ENCODE data around the gene GCH1. TPM values are rescaled to one million over a fixed set of nuclear protein-coding genes. Genes with fewer than 3 reads are reported as not detected.

Gene GCH1
- total RNA-seq, 4 donors from 2014 or later: 15.7 to 29.2 (median 28.1) TPM

GRCh38 chr14:54808326-54809161 lies 94.1 kb downstream of the GCH1 start:
- DNase-seq: no peak
- H3K36me3 ChIP-seq: no peaks in the 10 kb centered on the region
- no peaks in the 10 kb centered on the region for H3K27me3 ChIP-seq
- TF ChIP-seq CTCF (IDR thresholded peaks at IDR 0.05) (no peak), POLR2A (IDR thresholded peaks at IDR 0.05) (no peak)
- H3K27ac ChIP-seq: no peak overlapping the region
- H3K4me3 ChIP-seq: no peak overlapping the region
- H3K9me3 ChIP-seq: no peaks in the 10 kb centered on the region
- H3K4me1 ChIP-seq: no peaks in the 10 kb centered on the region

GRCh38 chr14:54807881-54808280 lies 94.7 kb downstream of the GCH1 start:
- no peaks in the 10 kb centered on the region for H3K9me3 ChIP-seq
- no peaks in the 10 kb centered on the region for H3K4me1 ChIP-seq
- no peak overlapping the region for H3K4me3 ChIP-seq
- TF ChIP-seq POLR2A (IDR thresholded peaks at IDR 0.05) (no peak), CTCF (IDR thresholded peaks at IDR 0.05) (no peak)
- no peaks in the 10 kb centered on the region for H3K36me3 ChIP-seq
- H3K27me3 ChIP-seq: no peaks in the 10 kb centered on the region
- DNase-seq: no peak
- H3K27ac ChIP-seq: no peak overlapping the region

GRCh38 chr14:54807428-54807827 lies 95.2 kb downstream of the GCH1 start:
- Histone ChIP-seq H3K4me3 (no peak overlapping the region), H3K27me3 (no peaks in the 10 kb centered on the region), H3K27ac (no peak overlapping the region), H3K36me3 (no peaks in the 10 kb centered on the region), H3K4me1 (no peaks in the 10 kb centered on the region), H3K9me3 (no peaks in the 10 kb centered on the region)
- no peak for DNase-seq
- TF ChIP-seq CTCF (IDR thresholded peaks at IDR 0.05) (no peak), POLR2A (IDR thresholded peaks at IDR 0.05) (no peak)

GRCh38 chr14:54806616-54807015 lies 96.0 kb downstream of the GCH1 start:
- TF ChIP-seq CTCF (IDR thresholded peaks at IDR 0.05): no peak
- no peaks in the 10 kb centered on the region for H3K9me3 ChIP-seq

GRCh38 chr14:54805445-54806322 lies 96.9 kb downstream of the GCH1 start:
- no peaks in the 10 kb centered on the region for H3K36me3 ChIP-seq
- no peak overlapping the region for H3K4me3 ChIP-seq
- H3K27me3 ChIP-seq: no peaks in the 10 kb centered on the region
- peak; percentile 66 to 93 (median 80) for TF ChIP-seq CTCF (IDR thresholded peaks at IDR 0.05)
- TF ChIP-seq POLR2A (IDR thresholded peaks at IDR 0.05): no peak
- no peak overlapping the region for H3K27ac ChIP-seq
- H3K9me3 ChIP-seq: no peaks in the 10 kb centered on the region
- peak; percentile 75 to 91 (median 83) for DNase-seq
- H3K4me1 ChIP-seq: no peaks in the 10 kb centered on the region

More at GRCh38 chr14:54806616-54807015, 96.0 kb downstream of the GCH1 start:
- Histone ChIP-seq H3K4me3 (no peak overlapping the region), H3K36me3 (no peaks in the 10 kb centered on the region), H3K27ac (no peak overlapping the region), H3K4me1 (no peaks in the 10 kb centered on the region), H3K27me3 (no peaks in the 10 kb centered on the region)
- DNase-seq: no peak
